Spleen (tissue), 7 donors: Measurements from ENCODE around the gene PPIL4.
"Not testable (repeated sequence)": the region's sequence is repeated elsewhere in the genome, so short reads cannot be mapped to it uniquely, and the experiment has no call there.

Experiments
- CTCF ChIP-seq, 11 experiments: fragments of 200-600 bp in 7 of 11; fragments of 450-650 bp in 4 of 11; sonication (generic) in 4 of 11; IDR thresholded peaks in 8 of 11; conservative IDR thresholded peaks in 3 of 11; 1 replicate in 7 of 11; 2 replicates in 4 of 11; pipeline versions ENCODE4 v1.4.0 to v1.8.0; 2016 to 2021; ENCODE audit warnings: antibody characterized with exemption in 11 of 11, inconsistent platforms in 4 of 11, mild to moderate bottlenecking in 1 of 11
- POLR2A ChIP-seq, 3 donors: fragments of 450-650 bp; IDR thresholded peaks; one replicate each; pipeline ENCODE4 v1.5.1; 2017; ENCODE audit warnings: antibody characterized with exemption in 3 of 3, mild to moderate bottlenecking in 1 of 3
- donor health status: DM: no; HTN: no; CAD: no; lungs with moderate emphysema.
- donor health status: DM: no; HTN: no; CAD: no.
- donor health status: DM: no; HTN: no; CAD: no.

GRCh38 chr6:149496597-149496996, 49.2 kb downstream of the PPIL4 start:
- not testable (repeated sequence) for TF ChIP-seq CTCF (IDR thresholded peaks at IDR 0.05 in 8 of 11, conservative IDR thresholded peaks at IDR 0.05 in 3 of 11); POLR2A (IDR thresholded peaks at IDR 0.05)
